Measurements from ENCODE around the gene STMN3. TPM values are rescaled to one million over a fixed set of nuclear protein-coding genes. Genes with fewer than 3 reads are reported as not detected.

STMN3 gene
- total and polyA plus RNA-seq, 3 donors from 2014 or later = 8.4 to 16.5 (median 15.1) TPM

DNA sequence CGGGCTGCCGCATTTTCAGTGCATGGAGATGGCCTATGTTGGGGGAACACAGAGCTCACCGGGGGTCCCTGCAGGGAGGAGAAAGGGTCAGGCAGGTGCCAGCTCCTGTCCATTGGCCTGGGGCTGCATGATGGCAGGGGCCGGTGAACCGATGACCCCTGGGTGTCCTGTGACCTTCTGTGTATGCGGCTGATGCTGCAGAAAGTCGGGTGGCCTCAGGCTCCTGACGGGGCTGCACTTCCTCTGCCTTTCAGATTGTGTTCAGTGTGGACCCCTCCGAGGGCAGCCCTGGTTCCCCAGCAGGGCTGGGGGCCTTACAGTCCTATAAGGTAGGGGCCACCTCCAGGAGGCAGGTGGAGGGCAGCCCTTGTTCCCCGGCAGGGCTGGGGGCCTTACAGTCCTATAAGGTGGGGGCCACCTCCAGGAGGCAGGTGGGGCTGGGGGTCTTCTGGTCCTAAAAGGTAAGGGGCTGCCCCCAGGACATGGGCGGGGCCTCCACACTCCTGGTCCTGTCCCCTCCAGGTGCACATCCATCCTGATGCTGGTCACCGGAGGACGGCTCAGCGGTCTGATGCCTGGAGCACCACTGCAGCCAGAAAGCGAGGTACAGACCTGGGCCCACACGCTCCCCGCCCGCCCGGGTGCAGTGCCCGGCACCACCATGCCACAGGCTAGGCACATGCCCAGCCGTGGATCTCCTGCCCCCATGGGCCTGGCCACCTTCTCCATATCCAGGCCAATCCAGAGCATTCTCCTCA lies 32.2 kb upstream of the STMN3 start:
- Histone ChIP-seq H3K9me3 (no peaks in the 10 kb centered on the region), H3K4me3 (no peak overlapping the region), H3K27ac (peak overlapping the region; percentile 16 to 78), H3K27me3 (no peaks in the 10 kb centered on the region), H3K36me3 (ENCODE audit: low read depth, missing control alignments) (no peaks in the 10 kb centered on the region), H3K4me1 (peaks cover 20% of the 10 kb centered on the region)
- intact Hi-C loops (cut with DNase I; ENCODE audit: low total_unique reads) = no loop called here
- no peak for DNase-seq
- 87 to 93% methylated on average over 14 to 21 of the region's 21 CpGs for WGBS, 2 donors
- TF ChIP-seq, protein P1, sequence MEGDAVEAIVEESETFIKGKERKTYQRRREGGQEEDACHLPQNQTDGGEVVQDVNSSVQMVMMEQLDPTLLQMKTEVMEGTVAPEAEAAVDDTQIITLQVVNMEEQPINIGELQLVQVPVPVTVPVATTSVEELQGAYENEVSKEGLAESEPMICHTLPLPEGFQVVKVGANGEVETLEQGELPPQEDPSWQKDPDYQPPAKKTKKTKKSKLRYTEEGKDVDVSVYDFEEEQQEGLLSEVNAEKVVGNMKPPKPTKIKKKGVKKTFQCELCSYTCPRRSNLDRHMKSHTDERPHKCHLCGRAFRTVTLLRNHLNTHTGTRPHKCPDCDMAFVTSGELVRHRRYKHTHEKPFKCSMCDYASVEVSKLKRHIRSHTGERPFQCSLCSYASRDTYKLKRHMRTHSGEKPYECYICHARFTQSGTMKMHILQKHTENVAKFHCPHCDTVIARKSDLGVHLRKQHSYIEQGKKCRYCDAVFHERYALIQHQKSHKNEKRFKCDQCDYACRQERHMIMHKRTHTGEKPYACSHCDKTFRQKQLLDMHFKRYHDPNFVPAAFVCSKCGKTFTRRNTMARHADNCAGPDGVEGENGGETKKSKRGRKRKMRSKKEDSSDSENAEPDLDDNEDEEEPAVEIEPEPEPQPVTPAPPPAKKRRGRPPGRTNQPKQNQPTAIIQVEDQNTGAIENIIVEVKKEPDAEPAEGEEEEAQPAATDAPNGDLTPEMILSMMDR (IDR thresholded peaks at IDR 0.05) = no peak
- TF ChIP-seq POLR2A (IDR thresholded peaks at IDR 0.05) = no peak

DNA sequence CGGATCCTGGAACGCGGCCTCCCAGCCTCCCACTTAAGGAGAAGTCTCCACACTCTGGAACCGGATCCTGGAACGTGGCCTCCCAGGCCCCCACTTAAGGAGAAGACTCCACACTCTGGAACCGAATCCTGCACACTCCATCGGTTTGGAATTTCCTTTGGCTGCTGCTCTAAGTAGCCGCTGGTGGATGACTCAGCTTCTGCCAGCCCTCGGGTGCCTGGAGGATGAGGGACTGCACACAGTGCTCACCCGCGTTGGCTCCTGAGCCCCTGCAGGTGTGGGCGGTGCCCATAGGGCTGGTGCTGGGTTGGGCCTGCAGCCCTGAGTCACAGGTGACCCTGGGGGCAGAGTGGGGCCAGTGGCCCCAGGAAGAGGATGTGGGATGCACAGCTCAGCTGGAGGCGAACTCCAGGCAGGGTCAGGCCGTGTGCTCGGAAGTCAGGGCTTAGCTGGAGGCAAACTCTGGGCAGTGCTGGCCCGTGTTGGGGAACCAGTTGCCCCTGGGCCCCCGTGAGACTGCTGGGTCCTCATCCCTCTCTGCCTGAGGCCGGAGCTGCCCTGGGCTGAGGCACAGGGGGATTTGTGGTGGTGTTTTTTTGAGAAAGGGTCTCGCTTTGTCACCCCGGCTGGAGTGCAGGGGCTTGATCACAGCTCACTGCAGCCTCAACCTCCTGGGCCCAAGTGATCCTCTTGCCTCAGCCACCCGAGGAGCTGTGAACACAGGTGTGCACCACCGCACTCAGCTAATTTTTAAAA lies 29.3 kb upstream of the STMN3 start:
- no peak overlapping the region for H3K27ac ChIP-seq
- intact Hi-C loops (cut with DNase I; ENCODE audit: low total_unique reads) = no loop called here
- H3K4me1 ChIP-seq = peaks cover 9% of the 10 kb centered on the region
- H3K27me3 ChIP-seq = no peaks in the 10 kb centered on the region
- no peaks in the 10 kb centered on the region for H3K36me3 ChIP-seq (ENCODE audit: low read depth, missing control alignments)
- no peak overlapping the region for H3K4me3 ChIP-seq
- no peak for DNase-seq
- no peaks in the 10 kb centered on the region for H3K9me3 ChIP-seq
- no peak for TF ChIP-seq POLR2A (IDR thresholded peaks at IDR 0.05)
- TF ChIP-seq, protein P1 (IDR thresholded peaks at IDR 0.05) = no peak
- WGBS, 2 donors = 70 to 82% methylated on average over 10 to 22 of the region's 22 CpGs

DNA sequence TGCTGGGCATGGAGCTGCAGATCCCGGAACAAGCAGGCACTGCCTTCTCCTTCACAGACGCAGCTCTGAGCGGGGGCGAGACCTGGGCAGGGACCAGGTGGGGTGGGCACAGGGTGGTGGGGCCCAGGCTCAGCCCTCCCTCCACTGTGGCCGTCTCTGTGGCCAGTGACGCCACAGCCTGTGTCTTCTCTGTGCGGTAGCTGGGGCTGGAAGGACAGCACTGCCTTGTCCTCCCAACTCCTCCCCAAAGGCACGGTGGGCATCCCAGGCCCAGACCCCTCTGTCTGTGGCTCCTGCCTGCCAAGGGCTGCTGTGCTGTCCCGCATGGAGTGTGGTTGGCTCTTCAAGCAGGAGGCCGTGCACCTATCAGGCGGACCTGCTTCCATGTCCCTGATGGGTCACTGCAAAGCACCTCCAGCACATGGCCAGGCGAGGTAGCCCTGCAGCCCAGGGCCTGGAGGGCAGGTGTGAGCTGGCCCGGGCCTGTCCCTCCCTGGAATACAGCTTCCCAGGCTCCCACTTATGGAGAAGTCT lies 28.5 kb upstream of the STMN3 start:
- H3K4me1 ChIP-seq = peaks cover 9% of the 10 kb centered on the region
- H3K27me3 ChIP-seq = no peaks in the 10 kb centered on the region
- no peak for TF ChIP-seq POLR2A (IDR thresholded peaks at IDR 0.05)
- TF ChIP-seq, protein P1 (IDR thresholded peaks at IDR 0.05) = no peak
- intact Hi-C loops (cut with DNase I; ENCODE audit: low total_unique reads) = no loop called here
- no peaks in the 10 kb centered on the region for H3K36me3 ChIP-seq (ENCODE audit: low read depth, missing control alignments)
- H3K27ac ChIP-seq = no peak overlapping the region
- DNase-seq = no peak
- 95 to 96% methylated on average over 5 to 13 of the region's 13 CpGs for WGBS, 2 donors
- no peak overlapping the region for H3K4me3 ChIP-seq
- H3K9me3 ChIP-seq = no peaks in the 10 kb centered on the region

DNA sequence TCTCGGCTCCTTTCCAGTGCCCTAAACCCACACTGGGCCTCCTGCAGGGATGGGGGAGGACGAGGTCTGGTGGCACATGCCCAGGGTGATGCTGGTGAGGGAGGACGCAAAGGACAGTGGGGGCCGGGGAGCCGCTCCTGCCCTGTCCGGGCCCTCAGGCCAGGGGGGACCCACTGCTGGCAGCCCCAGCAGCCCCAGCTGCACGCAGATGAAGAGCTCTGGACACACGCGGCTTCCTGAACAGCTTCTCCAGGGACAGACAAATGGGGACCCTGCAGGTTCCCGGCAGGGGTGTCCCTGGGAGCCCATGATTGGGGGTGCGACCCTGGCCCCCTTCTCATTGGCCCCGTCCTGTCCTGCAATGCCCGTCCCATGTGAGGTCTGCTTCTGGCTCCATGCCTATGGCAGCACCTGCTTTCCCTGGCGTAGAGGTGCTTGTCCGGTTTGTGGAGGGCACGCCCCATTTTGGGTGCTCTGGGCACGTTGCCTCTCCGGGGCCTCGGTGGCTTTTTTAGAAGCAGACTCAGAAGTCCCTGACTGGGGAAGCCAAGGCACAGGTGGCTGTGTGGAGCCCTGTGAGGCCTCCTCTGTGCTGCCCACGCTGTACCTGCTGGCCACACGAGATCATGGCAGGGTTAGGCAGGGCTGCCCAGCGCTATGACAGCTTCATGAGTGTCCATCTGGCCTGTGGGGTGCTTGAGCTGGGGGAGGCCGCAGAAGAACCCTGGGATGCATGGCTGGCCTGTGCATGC lies 27.8 kb upstream of the STMN3 start:
- Histone ChIP-seq H3K27me3 (no peaks in the 10 kb centered on the region), H3K4me3 (no peak overlapping the region), H3K36me3 (ENCODE audit: low read depth, missing control alignments) (no peaks in the 10 kb centered on the region), H3K4me1 (peaks cover 2% of the 10 kb centered on the region), H3K27ac (no peak overlapping the region), H3K9me3 (no peaks in the 10 kb centered on the region)
- intact Hi-C loops (cut with DNase I; ENCODE audit: low total_unique reads) = no loop called here
- DNase-seq = no peak
- TF ChIP-seq, protein P1 (IDR thresholded peaks at IDR 0.05) = no peak
- TF ChIP-seq POLR2A (IDR thresholded peaks at IDR 0.05) = no peak
- 93 to 96% methylated on average over 9 to 23 of the region's 23 CpGs for WGBS, 2 donors

Measured in testis (tissue), 3 donors.